SK-N-SH treated with all-trans-retinoic acid at 6 μM for 48 hours (cell line): ENCODE results near the gene CTSE.

Experiments used
- ATAC-seq: fragments of 200-7000 bp; cut with Tn5 transposase; 3 replicates; pipeline ENCODE4 v1.9.1; 2020; ENCODE audit warnings: mild to moderate bottlenecking, moderate library complexity
- ARNTL ChIP-seq: fragments of 450-650 bp; formaldehyde crosslinking; IDR thresholded peaks from 2 replicates; pipeline ENCODE4 v1.5.0; 2020; ENCODE audit warnings: low read depth, mild to moderate bottlenecking, moderate library complexity, borderline replicate concordance
- BACH2 ChIP-seq: fragments of 250-450 bp; sonication (Bioruptor Pico); IDR thresholded peaks from 2 replicates; pipeline ENCODE4 v1.9.0; 2021; ENCODE audit warnings: mild to moderate bottlenecking, borderline replicate concordance
- CSDC2 ChIP-seq: fragments of 250-450 bp; sonication (Bioruptor Pico); IDR thresholded peaks from 2 replicates; pipeline ENCODE4 v1.5.0; 2020; ENCODE audit warnings: mild to moderate bottlenecking, moderate library complexity
- ESRRG ChIP-seq: fragments of 250-450 bp; sonication (Bioruptor Pico); IDR thresholded peaks from 2 replicates; pipeline ENCODE4 v1.6.1; 2021; ENCODE audit warnings: mild to moderate bottlenecking
- GLIS3 ChIP-seq: fragments of 250-450 bp; sonication (Bioruptor Pico); IDR thresholded peaks from 2 replicates; pipeline ENCODE4 v1.5.0; 2020; ENCODE audit warnings: mild to moderate bottlenecking, moderate library complexity
- ISL1 ChIP-seq: fragments of 250-450 bp; sonication (Bioruptor Pico); IDR thresholded peaks from 2 replicates; pipeline ENCODE4 v2.1.2; 2022; ENCODE audit warnings: mild to moderate bottlenecking, moderate library complexity
- OSR1 ChIP-seq: fragments of 250-450 bp; sonication (Bioruptor Pico); IDR thresholded peaks from 2 replicates; pipeline ENCODE4 v1.8.0; 2022; ENCODE audit warnings: moderate library complexity, mild to moderate bottlenecking, inconsistent platforms
- PPARA ChIP-seq: fragments of 250-450 bp; sonication (Bioruptor Pico); IDR thresholded peaks from 2 replicates; pipeline ENCODE4 v1.5.0; 2020; ENCODE audit warnings: mild to moderate bottlenecking, borderline replicate concordance
- RARB ChIP-seq: fragments of 250-450 bp; sonication (Bioruptor Pico); IDR thresholded peaks from 2 replicates; pipeline ENCODE4 v1.8.0; 2021; ENCODE audit warnings: mild to moderate bottlenecking, moderate library complexity
- SNAI2 ChIP-seq: fragments of 250-450 bp; sonication (Bioruptor Pico); IDR thresholded peaks from 2 replicates; pipeline ENCODE4 v1.5.0; 2020; ENCODE audit warnings: mild to moderate bottlenecking, moderate library complexity
- ZC3H10 ChIP-seq: fragments of 250-450 bp; sonication (Bioruptor Pico); IDR thresholded peaks from 2 replicates; pipeline ENCODE4 v1.5.1; 2021; ENCODE audit warnings: mild to moderate bottlenecking, moderate library complexity
- ZFP3 ChIP-seq: fragments of 250-450 bp; sonication (Bioruptor Pico); IDR thresholded peaks from 2 replicates; pipeline ENCODE4 v1.5.0; 2020; ENCODE audit warnings: mild to moderate bottlenecking, moderate library complexity
- ZFP30 ChIP-seq: fragments of 450-650 bp; formaldehyde crosslinking; IDR thresholded peaks from 2 replicates; pipeline ENCODE4 v1.5.0; 2022; ENCODE audit warnings: mild to moderate bottlenecking, moderate library complexity
- ZNF70 ChIP-seq: fragments of 450-650 bp; formaldehyde crosslinking; IDR thresholded peaks from 2 replicates; pipeline ENCODE4 v1.5.0; 2020; ENCODE audit warnings: mild to moderate bottlenecking, moderate library complexity
- ZNF8 ChIP-seq: fragments of 450-650 bp; formaldehyde crosslinking; IDR thresholded peaks from 2 replicates; pipeline ENCODE4 v1.5.0; 2020; ENCODE audit warnings: mild to moderate bottlenecking, moderate library complexity
- TF ChIP-seq, protein P1 (sequence below): fragments of 250-450 bp; sonication (Bioruptor Pico); IDR thresholded peaks from 2 replicates; pipeline ENCODE4 v1.8.0; 2020; ENCODE audit warnings: mild to moderate bottlenecking, moderate library complexity, borderline replicate concordance
- TF ChIP-seq, protein P2 (sequence below): fragments of 250-450 bp; sonication (Bioruptor Pico); IDR thresholded peaks from 2 replicates; pipeline ENCODE4 v1.5.0; 2020; ENCODE audit warnings: mild to moderate bottlenecking, moderate library complexity
- TF ChIP-seq, protein P3 (sequence below): fragments of 250-450 bp; sonication (Bioruptor Pico); IDR thresholded peaks from 2 replicates; pipeline ENCODE4 v1.5.1; 2021; ENCODE audit warnings: mild to moderate bottlenecking, moderate library complexity
- TF ChIP-seq, protein P4 (sequence below): fragments of 250-450 bp; sonication (Bioruptor Pico); IDR thresholded peaks from 2 replicates; pipeline ENCODE4 v1.5.1; 2020; ENCODE audit warnings: low read depth, mild to moderate bottlenecking, moderate library complexity
- TF ChIP-seq, protein P5 (sequence below): fragments of 250-450 bp; sonication (Bioruptor Pico); IDR thresholded peaks from 2 replicates; pipeline ENCODE4 v1.8.0; 2021; ENCODE audit warnings: low read depth, mild to moderate bottlenecking, moderate library complexity, borderline replicate concordance

The CTSE gene

DNA sequence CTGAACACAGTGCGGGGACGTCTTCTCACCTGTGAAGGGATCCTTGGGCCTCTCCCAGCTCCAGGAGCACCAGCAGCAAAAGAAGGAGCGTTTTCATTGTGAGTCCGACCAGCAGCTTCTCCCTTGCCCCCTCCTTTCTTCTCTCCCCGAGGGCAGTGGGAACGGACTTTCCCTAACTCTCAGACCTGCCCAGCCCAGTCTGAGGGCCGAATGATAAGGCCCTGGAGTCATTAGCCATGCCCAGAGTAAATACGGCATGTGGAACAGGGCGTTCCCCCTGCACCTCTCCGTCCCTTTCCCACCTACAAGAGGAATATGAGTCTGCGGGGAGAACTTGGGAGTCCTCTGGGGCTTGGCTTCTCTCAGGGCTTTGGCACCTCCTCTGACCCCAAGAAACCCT is at the start of gene CTSE:
CTSE (minus strand) TSS at position 201 of the 400 bp plus-strand sequence; CDS start at position 97, 104 bp downstream.
- no peak for ATAC-seq

DNA sequence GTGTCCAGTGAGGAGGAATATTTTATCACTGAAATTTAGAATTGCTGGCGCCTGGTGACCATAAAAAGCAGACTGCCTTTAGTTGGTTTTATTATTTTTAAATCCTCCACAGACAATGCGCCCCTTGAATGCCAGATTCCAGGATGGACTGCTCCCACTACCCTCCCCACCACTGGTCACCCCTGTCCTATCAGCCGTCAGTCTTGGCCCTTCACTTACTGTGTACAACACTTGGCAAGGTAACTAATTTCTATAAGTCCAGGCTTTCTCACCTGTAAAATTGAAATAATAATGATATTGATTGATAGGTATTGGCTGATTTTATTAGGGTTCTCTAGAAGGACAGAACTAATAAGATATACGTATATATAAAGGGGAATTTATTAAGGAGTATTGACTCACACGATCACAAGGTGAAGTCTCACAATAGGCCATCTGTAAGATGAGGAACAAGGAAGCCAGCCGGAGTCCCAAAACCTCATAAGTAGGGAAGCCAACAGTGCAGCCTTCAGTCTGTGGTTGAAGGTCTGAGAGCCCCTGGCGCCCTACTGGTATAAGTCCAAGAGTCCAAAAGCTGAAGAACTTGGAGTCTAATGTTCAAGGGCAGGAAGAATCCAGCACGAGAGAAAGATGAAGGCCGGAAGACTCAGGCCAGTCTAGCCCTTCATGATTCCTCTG is 47.1 kb upstream of the CTSE start:
- TF ChIP-seq, protein P1, sequence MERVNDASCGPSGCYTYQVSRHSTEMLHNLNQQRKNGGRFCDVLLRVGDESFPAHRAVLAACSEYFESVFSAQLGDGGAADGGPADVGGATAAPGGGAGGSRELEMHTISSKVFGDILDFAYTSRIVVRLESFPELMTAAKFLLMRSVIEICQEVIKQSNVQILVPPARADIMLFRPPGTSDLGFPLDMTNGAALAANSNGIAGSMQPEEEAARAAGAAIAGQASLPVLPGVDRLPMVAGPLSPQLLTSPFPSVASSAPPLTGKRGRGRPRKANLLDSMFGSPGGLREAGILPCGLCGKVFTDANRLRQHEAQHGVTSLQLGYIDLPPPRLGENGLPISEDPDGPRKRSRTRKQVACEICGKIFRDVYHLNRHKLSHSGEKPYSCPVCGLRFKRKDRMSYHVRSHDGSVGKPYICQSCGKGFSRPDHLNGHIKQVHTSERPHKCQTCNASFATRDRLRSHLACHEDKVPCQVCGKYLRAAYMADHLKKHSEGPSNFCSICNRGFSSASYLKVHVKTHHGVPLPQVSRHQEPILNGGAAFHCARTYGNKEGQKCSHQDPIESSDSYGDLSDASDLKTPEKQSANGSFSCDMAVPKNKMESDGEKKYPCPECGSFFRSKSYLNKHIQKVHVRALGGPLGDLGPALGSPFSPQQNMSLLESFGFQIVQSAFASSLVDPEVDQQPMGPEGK = no peak
- no peak for TF ChIP-seq ZFP3 (CRISPR knock-in tag)
- ATAC-seq = no peak

More for the DNA sequence above, at the start of gene CTSE:
- no peak for TF ChIP-seq BACH2 (CRISPR knock-in tag)
- TF ChIP-seq ZC3H10 (CRISPR knock-in tag) = no peak
- TF ChIP-seq, protein P1 = no peak
- TF ChIP-seq PPARA = no peak
- TF ChIP-seq, protein P2, sequence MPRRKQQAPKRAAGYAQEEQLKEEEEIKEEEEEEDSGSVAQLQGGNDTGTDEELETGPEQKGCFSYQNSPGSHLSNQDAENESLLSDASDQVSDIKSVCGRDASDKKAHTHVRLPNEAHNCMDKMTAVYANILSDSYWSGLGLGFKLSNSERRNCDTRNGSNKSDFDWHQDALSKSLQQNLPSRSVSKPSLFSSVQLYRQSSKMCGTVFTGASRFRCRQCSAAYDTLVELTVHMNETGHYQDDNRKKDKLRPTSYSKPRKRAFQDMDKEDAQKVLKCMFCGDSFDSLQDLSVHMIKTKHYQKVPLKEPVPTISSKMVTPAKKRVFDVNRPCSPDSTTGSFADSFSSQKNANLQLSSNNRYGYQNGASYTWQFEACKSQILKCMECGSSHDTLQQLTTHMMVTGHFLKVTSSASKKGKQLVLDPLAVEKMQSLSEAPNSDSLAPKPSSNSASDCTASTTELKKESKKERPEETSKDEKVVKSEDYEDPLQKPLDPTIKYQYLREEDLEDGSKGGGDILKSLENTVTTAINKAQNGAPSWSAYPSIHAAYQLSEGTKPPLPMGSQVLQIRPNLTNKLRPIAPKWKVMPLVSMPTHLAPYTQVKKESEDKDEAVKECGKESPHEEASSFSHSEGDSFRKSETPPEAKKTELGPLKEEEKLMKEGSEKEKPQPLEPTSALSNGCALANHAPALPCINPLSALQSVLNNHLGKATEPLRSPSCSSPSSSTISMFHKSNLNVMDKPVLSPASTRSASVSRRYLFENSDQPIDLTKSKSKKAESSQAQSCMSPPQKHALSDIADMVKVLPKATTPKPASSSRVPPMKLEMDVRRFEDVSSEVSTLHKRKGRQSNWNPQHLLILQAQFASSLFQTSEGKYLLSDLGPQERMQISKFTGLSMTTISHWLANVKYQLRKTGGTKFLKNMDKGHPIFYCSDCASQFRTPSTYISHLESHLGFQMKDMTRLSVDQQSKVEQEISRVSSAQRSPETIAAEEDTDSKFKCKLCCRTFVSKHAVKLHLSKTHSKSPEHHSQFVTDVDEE (CRISPR knock-in tag) = no peak
- TF ChIP-seq ARNTL (CRISPR knock-in tag) = no peak

DNA sequence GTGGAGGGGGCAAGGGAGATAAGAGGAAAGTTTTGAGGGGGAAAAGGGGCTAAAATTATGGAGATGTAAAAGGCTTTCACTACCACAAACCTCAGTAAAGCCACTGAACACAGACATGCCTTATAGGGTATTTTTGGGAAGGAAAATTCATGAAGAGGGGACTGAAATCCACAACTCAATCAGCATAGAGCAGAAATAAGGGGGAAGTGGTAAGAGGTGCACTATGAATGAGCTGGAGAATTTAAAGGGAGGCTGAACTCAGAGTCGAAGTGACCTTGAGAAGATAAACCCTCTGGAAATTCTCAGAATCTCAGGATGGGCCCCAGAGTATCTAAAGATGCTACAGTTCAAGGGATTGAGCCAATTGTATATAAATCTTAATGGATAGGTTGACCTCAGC is 44.6 kb upstream of the CTSE start:
- no peak for ATAC-seq
- TF ChIP-seq CSDC2 (CRISPR knock-in tag) (no peak), ZNF8 (CRISPR knock-in tag) (no peak), BACH2 (CRISPR knock-in tag) (no peak), ESRRG (no peak), RARB (CRISPR knock-in tag) (no peak), ISL1 (CRISPR knock-in tag) (no peak), ZFP30 (CRISPR knock-in tag) (no peak), ZFP3 (CRISPR knock-in tag) (no peak)
- TF ChIP-seq, protein P3, sequence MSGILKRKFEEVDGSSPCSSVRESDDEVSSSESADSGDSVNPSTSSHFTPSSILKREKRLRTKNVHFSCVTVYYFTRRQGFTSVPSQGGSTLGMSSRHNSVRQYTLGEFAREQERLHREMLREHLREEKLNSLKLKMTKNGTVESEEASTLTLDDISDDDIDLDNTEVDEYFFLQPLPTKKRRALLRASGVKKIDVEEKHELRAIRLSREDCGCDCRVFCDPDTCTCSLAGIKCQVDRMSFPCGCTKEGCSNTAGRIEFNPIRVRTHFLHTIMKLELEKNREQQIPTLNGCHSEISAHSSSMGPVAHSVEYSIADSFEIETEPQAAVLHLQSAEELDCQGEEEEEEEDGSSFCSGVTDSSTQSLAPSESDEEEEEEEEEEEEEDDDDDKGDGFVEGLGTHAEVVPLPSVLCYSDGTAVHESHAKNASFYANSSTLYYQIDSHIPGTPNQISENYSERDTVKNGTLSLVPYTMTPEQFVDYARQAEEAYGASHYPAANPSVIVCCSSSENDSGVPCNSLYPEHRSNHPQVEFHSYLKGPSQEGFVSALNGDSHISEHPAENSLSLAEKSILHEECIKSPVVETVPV (CRISPR knock-in tag) = no peak
- TF ChIP-seq, protein P2 (CRISPR knock-in tag) = no peak
- TF ChIP-seq, all 23 proteins: peak for 0

DNA sequence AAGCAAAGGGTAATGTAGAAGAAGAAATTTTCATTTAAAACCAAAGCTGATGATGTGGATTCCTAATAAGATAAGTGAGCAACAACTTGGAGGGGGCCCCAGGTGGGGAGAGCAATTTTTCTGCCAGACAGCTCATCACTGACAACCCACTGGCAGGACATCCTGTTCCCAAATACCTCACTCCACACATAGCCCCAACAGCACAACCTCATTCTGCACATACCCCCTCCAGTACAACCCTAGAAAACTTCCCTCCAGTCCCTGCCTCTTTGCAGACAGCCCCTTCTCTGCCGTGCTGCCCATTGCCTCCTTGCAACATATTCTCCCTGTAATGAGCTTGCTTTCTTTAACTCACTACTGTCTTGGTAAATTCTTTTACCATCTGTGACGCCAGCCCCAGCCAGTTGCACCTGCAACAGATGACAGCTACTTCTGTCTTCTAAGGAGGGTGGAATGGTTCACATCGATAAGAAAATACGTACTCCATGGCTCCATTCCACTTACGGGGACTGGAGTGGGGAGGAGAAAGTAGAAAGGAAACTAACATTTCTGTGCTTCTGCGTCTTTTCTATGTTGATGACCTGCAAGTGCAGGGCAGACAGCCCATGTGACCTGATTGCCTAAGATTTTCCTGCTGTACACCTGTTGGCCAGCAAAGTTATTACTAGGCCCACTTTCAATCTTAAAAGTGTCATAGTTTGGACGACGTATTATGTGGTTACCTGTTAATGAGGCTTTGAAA is 44.0 kb upstream of the CTSE start:
- ATAC-seq = no peak
- TF ChIP-seq BACH2 (CRISPR knock-in tag) (no peak), SNAI2 (no peak), ZFP30 (CRISPR knock-in tag) (no peak), RARB (CRISPR knock-in tag) (no peak), ESRRG (no peak), ZNF70 (no peak), OSR1 (CRISPR knock-in tag) (no peak), GLIS3 (no peak), ARNTL (CRISPR knock-in tag) (no peak)
- TF ChIP-seq, protein P4, sequence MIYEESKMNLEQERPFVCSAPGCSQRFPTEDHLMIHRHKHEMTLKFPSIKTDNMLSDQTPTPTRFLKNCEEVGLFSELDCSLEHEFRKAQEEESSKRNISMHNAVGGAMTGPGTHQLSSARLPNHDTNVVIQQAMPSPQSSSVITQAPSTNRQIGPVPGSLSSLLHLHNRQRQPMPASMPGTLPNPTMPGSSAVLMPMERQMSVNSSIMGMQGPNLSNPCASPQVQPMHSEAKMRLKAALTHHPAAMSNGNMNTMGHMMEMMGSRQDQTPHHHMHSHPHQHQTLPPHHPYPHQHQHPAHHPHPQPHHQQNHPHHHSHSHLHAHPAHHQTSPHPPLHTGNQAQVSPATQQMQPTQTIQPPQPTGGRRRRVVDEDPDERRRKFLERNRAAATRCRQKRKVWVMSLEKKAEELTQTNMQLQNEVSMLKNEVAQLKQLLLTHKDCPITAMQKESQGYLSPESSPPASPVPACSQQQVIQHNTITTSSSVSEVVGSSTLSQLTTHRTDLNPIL (CRISPR knock-in tag) = no peak
- TF ChIP-seq, protein P5, sequence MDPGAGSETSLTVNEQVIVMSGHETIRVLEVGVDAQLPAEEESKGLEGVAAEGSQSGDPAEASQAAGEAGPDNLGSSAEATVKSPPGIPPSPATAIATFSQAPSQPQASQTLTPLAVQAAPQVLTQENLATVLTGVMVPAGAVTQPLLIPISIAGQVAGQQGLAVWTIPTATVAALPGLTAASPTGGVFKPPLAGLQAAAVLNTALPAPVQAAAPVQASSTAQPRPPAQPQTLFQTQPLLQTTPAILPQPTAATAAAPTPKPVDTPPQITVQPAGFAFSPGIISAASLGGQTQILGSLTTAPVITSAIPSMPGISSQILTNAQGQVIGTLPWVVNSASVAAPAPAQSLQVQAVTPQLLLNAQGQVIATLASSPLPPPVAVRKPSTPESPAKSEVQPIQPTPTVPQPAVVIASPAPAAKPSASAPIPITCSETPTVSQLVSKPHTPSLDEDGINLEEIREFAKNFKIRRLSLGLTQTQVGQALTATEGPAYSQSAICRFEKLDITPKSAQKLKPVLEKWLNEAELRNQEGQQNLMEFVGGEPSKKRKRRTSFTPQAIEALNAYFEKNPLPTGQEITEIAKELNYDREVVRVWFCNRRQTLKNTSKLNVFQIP (CRISPR knock-in tag) = no peak
